GM19025 (cell line): Measurements from ENCODE around the gene CCDC34.

Experiments
- ATAC-seq: cut with Tn5 transposase; IDR thresholded peaks from one replicate; pipeline ENCODE4 v1.9.1; 2021; ENCODE audit warnings: mild to moderate bottlenecking, low read depth, moderate library complexity; ENCODE audit not compliant: unreplicated experiment

Gene CCDC34, protein sequence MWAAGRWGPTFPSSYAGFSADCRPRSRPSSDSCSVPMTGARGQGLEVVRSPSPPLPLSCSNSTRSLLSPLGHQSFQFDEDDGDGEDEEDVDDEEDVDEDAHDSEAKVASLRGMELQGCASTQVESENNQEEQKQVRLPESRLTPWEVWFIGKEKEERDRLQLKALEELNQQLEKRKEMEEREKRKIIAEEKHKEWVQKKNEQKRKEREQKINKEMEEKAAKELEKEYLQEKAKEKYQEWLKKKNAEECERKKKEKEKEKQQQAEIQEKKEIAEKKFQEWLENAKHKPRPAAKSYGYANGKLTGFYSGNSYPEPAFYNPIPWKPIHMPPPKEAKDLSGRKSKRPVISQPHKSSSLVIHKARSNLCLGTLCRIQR

GRCh38 chr11:27362749-27363575, at the start of gene CCDC34:
Gene CCDC34, minus strand, starts transcription at chr11:27363215. Its CDS starts 21 bp downstream, at chr11:27363194.
- peak; percentile 100 for ATAC-seq

GRCh38 chr11:27412192-27412691, 49.2 kb upstream of the CCDC34 start:
- ATAC-seq, result no peak

DNA sequence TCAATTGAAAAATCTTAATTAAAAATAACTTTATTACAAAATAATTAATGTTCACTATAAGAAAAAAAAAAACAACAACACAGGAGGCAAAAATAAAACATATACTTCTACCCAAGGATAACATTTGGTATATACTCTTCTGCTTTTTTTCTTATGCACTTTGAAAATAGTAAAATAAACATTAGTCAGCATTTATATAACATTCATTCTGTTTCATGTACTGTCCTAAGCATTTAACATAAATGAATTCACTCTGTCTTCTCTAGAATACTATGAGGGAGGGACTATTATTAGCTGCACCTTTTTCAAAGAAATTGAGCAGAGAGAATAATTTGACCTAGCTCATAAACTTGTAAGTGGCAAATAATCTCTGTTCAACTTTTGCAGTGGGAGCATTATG, 48.3 kb upstream of the CCDC34 start:
- no peak for ATAC-seq

GRCh38 chr11:27410272-27410671, 47.3 kb upstream of the CCDC34 start:
- no peak for ATAC-seq

GRCh38 chr11:27409742-27410141, 46.7 kb upstream of the CCDC34 start:
- no peak for ATAC-seq

DNA sequence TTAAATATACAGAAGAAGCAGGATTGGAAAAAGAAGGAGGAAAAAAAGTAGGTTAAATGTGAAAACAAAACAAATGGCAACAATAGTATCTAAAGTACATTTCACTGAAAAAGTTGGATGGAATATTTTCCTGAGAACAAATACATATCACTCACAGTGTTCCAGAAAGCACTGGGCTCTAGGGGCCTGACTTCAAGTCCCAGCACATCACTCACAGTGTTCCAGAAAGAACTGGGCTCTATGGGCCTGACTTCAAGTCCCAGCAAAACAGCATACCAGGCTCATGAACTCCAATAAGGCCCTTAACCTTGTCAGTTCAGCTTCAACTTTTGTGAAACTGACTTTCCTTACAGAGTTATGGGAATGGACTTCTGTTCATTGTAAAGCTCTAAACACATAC, 46.0 kb upstream of the CCDC34 start:
- no peak for ATAC-seq

GRCh38 chr11:27408246-27408800, 45.3 kb upstream of the CCDC34 start:
- ATAC-seq, result no peak

DNA sequence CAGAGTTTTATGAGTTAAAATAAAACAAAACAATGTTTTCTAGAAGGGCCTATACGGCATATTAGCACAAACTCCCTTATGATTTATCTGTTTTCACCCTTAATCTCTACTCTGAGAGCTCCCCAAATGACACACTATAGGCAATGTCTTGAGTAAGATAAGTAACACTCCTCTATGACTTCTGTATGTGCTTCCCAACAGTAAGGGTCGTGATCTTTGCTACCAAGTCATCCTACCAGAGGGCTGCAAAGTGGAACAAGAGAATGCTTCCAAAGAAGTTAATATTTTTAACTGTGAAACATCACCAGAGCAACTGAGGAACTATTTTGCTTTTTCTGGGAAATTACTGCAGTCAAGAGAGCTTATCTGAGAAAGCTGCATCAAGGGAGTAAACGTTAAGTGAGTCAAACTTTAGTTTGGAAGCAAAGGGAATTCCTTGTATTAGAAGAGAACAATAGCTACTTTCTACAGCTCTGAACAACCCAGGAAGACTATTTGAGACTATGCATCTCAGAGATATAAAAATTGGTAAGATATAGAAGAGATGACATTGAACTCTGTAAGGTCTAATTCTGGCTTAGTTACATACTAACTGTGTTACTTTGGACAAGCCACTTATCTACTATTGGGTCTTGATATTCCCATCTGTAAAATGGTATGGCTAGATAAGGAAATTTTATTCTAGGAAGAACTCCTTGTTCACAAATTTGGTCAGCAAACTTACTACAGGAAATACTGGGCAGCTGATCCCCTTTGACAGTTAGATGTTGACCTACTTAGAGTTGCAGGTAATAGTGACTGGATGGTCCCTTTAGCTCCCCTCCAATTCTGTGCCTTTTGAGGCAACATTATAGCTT, 43.7 kb upstream of the CCDC34 start:
- no peak for ATAC-seq

DNA sequence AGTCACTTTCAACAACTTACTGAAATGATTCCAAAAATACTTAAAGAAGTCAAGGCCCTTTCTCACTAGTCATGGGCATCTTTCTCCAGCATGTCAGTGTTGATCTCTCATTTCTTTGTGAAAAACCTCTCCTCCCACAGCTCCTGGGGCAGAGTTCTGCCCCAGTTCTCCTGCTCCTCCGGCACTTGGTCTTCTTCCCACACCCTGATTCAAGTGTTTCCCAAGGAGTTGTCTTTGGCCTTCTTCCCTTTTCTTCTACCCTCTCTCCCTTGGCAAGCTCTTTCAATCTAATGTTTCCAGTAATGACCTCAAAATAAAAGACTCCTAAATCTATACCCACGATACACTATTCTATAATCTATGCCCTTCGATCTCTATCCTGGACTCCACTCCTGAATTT, 42.1 kb upstream of the CCDC34 start:
- no peak for ATAC-seq

GRCh38 chr11:27404427-27404826, 41.4 kb upstream of the CCDC34 start:
- no peak for ATAC-seq

- ATAC-seq, result no peak
These were observed 40.2 kb upstream of the CCDC34 start for GRCh38 chr11:27403195-27403594.

GRCh38 chr11:27402450-27402849, 39.4 kb upstream of the CCDC34 start:
- no peak for ATAC-seq

- ATAC-seq, result no peak
These were observed 38.9 kb upstream of the CCDC34 start for GRCh38 chr11:27401833-27402316.

GRCh38 chr11:27401280-27401832, 38.3 kb upstream of the CCDC34 start:
- ATAC-seq, result no peak

GRCh38 chr11:27398400-27398770, 35.4 kb upstream of the CCDC34 start:
- ATAC-seq, result no peak

DNA sequence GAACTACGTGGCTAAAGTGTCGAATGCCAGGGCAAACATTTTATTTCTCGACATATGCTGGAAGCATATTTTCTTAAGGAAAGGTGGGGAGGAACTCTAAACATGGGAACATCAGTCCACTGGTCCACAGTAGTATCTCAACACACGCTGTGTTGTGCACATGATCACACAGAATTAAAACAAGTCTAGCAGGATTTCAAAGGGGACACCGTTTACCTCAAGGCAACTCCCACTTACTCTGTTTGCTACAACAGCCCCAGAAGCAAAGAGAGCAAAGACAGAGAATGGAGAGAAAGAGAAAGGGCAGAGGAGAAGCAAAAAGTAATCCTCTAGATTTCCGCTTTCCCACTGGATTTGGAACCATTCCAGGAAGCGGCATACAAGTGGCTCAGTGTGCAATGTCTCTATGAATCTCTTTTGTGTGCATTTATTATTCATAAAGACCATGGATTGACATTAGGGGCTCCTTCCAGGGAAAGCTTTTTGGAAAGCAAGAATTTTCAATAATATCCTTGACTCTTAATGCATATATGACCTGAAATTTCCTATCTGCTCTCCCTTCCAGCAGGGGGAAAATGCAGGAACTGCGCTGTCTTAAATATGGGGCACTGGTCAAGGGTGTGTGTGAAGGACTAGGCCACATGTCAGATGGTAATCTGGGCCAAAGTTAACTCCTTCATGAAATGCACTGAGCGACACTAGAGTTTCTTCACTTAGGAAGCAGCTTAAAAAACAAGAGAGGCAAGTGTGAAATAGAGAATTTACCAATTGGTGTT, 34.8 kb upstream of the CCDC34 start:
- ATAC-seq, result no peak

DNA sequence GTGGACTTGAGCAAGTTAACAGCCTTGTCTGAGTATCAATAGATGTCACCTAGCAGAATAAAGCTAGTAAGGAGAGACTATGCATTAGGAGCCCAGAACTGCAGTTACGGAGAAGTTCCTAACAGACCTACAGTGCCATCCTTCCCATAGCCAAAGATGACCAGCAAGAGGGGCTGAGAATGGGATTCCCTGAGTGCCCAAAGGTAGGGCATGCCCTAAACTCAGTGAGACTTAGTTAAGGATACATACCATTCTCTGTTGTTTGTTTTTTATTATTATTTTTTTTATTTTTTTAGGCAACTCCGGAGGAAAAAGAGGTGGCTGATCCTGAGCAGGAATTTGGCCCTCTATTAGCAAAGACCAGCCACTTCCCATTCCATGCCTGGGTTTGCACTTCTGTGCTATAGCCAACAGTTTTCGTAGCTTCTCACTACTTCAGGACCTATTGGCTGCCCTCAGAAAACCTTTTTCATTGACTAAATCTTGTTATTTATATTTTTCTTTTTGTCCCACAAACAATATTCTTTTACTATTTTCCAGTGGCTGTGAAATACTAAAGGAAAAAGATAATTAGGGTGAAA, 33.3 kb upstream of the CCDC34 start:
- no peak for ATAC-seq

GRCh38 chr11:27395556-27396258, 32.7 kb upstream of the CCDC34 start:
- no peak for ATAC-seq
